ENCODE results near the gene NEDD4L. TPM values are rescaled to one million over a fixed set of nuclear protein-coding genes. Genes with fewer than 3 reads are reported as not detected.

NEDD4L gene
- total RNA-seq, 2 experiments from 2014 or later, result 3.2 to 3.3 TPM

DNA sequence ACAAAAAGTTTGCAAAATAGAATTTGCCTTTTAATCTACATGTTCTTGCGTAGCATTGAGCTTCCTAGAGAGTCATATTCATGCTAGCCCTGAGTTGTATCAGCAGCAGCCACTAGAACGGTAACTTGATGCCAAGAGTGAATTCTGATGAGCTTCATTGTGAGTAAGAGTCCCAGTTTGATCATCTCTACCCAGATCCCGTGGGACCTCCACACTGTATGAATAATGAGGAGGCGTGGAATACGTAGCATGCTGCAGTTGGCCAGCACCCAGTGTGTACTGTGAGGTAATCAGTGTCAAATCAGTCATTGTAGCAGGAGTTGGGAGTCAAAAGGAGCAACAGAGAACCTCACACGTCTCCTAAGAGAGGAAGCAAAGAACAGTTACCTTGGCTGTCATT, 197.9 kb downstream of the NEDD4L start:
- intact Hi-C loops (cut with micrococcal nuclease; ENCODE audit: unreplicated experiment), result no loop called here
- no peak overlapping the region for H2AFZ ChIP-seq (ENCODE audit: low read length)
- no peak for DNase-seq (ENCODE audit: low spot score)
- CTCF ChIA-PET (ENCODE audit: unreplicated experiment), result no interaction called here
- POLR2A ChIA-PET, result no interaction called here
- no peaks in the 10 kb centered on the region for H4K20me1 ChIP-seq (ENCODE audit: insufficient read depth, low read length)
- no peaks in the 10 kb centered on the region for H3K79me2 ChIP-seq (ENCODE audit: insufficient read depth, low read depth, low read length)
- H3K4me2 ChIP-seq (ENCODE audit: low read length), result no peak overlapping the region
- H3K9me3 ChIP-seq (ENCODE audit: low read length), result no peaks in the 10 kb centered on the region
- no peak overlapping the region for H3K27ac ChIP-seq (ENCODE audit: low read depth, low read length, poor library complexity, severe bottlenecking)
- H3K4me1 ChIP-seq (ENCODE audit: insufficient read depth, low read length, poor library complexity, severe bottlenecking), result no peaks in the 10 kb centered on the region
- no peaks in the 10 kb centered on the region for H3K36me3 ChIP-seq (ENCODE audit: insufficient read depth, low read length)
- no peak for TF ChIP-seq EZH2phosphoT487 (IDR thresholded peaks at IDR 0.05; ENCODE audit: borderline replicate concordance, low read depth, low read length)
- TF ChIP-seq, protein P1, sequence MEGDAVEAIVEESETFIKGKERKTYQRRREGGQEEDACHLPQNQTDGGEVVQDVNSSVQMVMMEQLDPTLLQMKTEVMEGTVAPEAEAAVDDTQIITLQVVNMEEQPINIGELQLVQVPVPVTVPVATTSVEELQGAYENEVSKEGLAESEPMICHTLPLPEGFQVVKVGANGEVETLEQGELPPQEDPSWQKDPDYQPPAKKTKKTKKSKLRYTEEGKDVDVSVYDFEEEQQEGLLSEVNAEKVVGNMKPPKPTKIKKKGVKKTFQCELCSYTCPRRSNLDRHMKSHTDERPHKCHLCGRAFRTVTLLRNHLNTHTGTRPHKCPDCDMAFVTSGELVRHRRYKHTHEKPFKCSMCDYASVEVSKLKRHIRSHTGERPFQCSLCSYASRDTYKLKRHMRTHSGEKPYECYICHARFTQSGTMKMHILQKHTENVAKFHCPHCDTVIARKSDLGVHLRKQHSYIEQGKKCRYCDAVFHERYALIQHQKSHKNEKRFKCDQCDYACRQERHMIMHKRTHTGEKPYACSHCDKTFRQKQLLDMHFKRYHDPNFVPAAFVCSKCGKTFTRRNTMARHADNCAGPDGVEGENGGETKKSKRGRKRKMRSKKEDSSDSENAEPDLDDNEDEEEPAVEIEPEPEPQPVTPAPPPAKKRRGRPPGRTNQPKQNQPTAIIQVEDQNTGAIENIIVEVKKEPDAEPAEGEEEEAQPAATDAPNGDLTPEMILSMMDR (conservative IDR thresholded peaks at IDR 0.05; ENCODE audit: low read length), result no peak
- H3K4me3 ChIP-seq (ENCODE audit: low read depth, low read length, poor library complexity, severe bottlenecking), result no peak overlapping the region
- no peaks in the 10 kb centered on the region for H3K9me2 ChIP-seq (ENCODE audit: insufficient read depth, low read length)
- no TSS peak for BruUV-seq (replicated peaks)

DNA sequence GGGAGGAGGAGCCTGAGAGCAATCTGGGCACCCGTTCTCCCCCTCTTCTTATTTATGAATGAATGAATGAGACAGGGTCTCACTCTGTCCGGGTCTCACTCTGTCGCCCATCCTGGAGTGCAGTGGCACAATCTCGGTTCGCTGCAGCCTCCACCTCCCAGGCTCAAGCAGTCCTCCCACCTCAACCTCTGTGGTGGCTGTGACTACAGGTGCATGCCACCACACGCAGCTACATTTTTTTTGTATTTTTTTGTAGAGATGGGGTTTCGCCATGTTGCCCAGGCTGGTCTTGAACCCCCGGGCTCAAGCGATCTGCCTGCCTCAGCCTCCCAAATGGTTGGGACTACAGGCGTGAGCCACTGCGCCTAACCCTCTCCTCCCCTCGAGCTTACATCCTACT, 198.4 kb downstream of the NEDD4L start:
- no TSS peak for BruUV-seq (replicated peaks)
- Histone ChIP-seq H3K4me2 (ENCODE audit: low read length) (no peak overlapping the region), H3K4me3 (ENCODE audit: low read depth, low read length, poor library complexity, severe bottlenecking) (no peak overlapping the region), H3K79me2 (ENCODE audit: insufficient read depth, low read depth, low read length) (no peaks in the 10 kb centered on the region), H2AFZ (ENCODE audit: low read length) (no peak overlapping the region), H3K9me3 (ENCODE audit: low read length) (no peaks in the 10 kb centered on the region), H3K9me2 (ENCODE audit: insufficient read depth, low read length) (no peaks in the 10 kb centered on the region), H3K36me3 (ENCODE audit: insufficient read depth, low read length) (no peaks in the 10 kb centered on the region), H3K27ac (ENCODE audit: low read depth, low read length, poor library complexity, severe bottlenecking) (no peak overlapping the region), H4K20me1 (ENCODE audit: insufficient read depth, low read length) (no peaks in the 10 kb centered on the region), H3K4me1 (ENCODE audit: insufficient read depth, low read length, poor library complexity, severe bottlenecking) (no peaks in the 10 kb centered on the region)
- CTCF ChIA-PET (ENCODE audit: unreplicated experiment), result no interaction called here
- TF ChIP-seq, protein P1 (conservative IDR thresholded peaks at IDR 0.05; ENCODE audit: low read length), result no peak
- TF ChIP-seq EZH2phosphoT487 (IDR thresholded peaks at IDR 0.05; ENCODE audit: borderline replicate concordance, low read depth, low read length), result no peak
- no peak for DNase-seq (ENCODE audit: low spot score)
- intact Hi-C loops (cut with micrococcal nuclease; ENCODE audit: unreplicated experiment), result no loop called here
- POLR2A ChIA-PET, result no interaction called here

DNA sequence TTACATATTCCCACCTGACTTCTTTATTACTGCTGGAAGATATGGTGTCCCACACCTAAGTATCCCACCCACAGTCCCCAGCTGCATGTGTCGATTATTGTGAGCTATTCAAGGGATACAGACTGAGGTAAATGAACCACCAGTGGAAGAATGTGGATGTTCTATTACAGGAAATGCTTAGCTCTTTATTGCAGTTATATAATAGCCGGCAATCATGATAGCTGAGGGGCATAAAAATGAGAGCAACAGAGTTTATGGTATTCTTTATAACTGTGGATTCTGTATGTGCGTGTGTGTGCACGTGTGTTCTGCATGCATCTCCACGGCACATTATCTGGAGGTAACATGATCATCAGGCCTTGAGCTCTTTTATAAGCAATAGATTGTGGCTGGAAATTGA, 198.9 kb downstream of the NEDD4L start:
- H3K79me2 ChIP-seq (ENCODE audit: insufficient read depth, low read depth, low read length), result no peaks in the 10 kb centered on the region
- ChIA-PET CTCF (ENCODE audit: unreplicated experiment) (no interaction called here), POLR2A (no interaction called here)
- BruUV-seq (replicated peaks), result no TSS peak
- no peak overlapping the region for H2AFZ ChIP-seq (ENCODE audit: low read length)
- H3K9me2 ChIP-seq (ENCODE audit: insufficient read depth, low read length), result no peaks in the 10 kb centered on the region
- no peaks in the 10 kb centered on the region for H4K20me1 ChIP-seq (ENCODE audit: insufficient read depth, low read length)
- no peak overlapping the region for H3K4me3 ChIP-seq (ENCODE audit: low read depth, low read length, poor library complexity, severe bottlenecking)
- H3K27ac ChIP-seq (ENCODE audit: low read depth, low read length, poor library complexity, severe bottlenecking), result no peak overlapping the region
- TF ChIP-seq, protein P1 (conservative IDR thresholded peaks at IDR 0.05; ENCODE audit: low read length), result no peak
- no peak for TF ChIP-seq EZH2phosphoT487 (IDR thresholded peaks at IDR 0.05; ENCODE audit: borderline replicate concordance, low read depth, low read length)
- no peak overlapping the region for H3K4me2 ChIP-seq (ENCODE audit: low read length)
- no peaks in the 10 kb centered on the region for H3K9me3 ChIP-seq (ENCODE audit: low read length)
- no peaks in the 10 kb centered on the region for H3K36me3 ChIP-seq (ENCODE audit: insufficient read depth, low read length)
- intact Hi-C loops (cut with micrococcal nuclease; ENCODE audit: unreplicated experiment), result no loop called here
- DNase-seq (ENCODE audit: low spot score), result no peak
- no peaks in the 10 kb centered on the region for H3K4me1 ChIP-seq (ENCODE audit: insufficient read depth, low read length, poor library complexity, severe bottlenecking)

Data from OCI-LY7 (cell line).